Gastroesophageal sphincter (tissue), 4 donors: ENCODE data around the gene MPST. TPM values are rescaled to one million over a fixed set of nuclear protein-coding genes. Genes with fewer than 3 reads are reported as not detected.
A peak's percentile ranks its signal among the peaks of the same experiment; 100 is the strongest.

Experiments
- ATAC-seq: fragments of 150-250 bp; one replicate; pipeline ENCODE4 v1.9.1; 2016; ENCODE audit warnings: mild to moderate bottlenecking, moderate library complexity
- H3K27ac ChIP-seq, 4 donors: fragments of 200-600 bp; sonication (generic) in 3 of 4; 1 replicate in 3 of 4; 2 replicates in 1 of 4; pipeline ENCODE4 v1.5.1; 2016 to 2019
- H3K27me3 ChIP-seq: fragments of 200-600 bp; sonication (generic); one replicate; pipeline ENCODE4 v1.5.1; 2019
- H3K36me3 ChIP-seq, 2 donors: fragments of 200-600 bp; sonication (generic); one replicate each; pipeline ENCODE4 v1.5.1; 2019; ENCODE audit warnings: control low read depth in 1 of 2
- H3K4me1 ChIP-seq, 3 donors: fragments of 200-600 bp; sonication (generic); 1 replicate in 2 of 3; 2 replicates in 1 of 3; pipeline ENCODE4 v1.5.1; 2016 to 2019; ENCODE audit warnings: control low read depth in 2 of 3
- H3K4me3 ChIP-seq, 2 donors: fragments of 200-600 bp; sonication (generic); one replicate each; pipeline ENCODE4 v1.5.1; 2019; ENCODE audit warnings: mild to moderate bottlenecking in 1 of 2, moderate library complexity in 1 of 2
- H3K9me3 ChIP-seq, 3 donors: fragments of 200-600 bp; sonication (generic); one replicate each; pipeline ENCODE4 v1.5.1; 2017 to 2019; ENCODE audit warnings: control low read depth in 2 of 3
- CTCF ChIP-seq, 4 experiments: fragments of 200-600 bp in 2 of 4; fragments of 450-650 bp in 2 of 4; sonication (generic) in 1 of 4; IDR thresholded peaks; one replicate each; pipeline ENCODE4 v1.5.1; 2017 to 2019; ENCODE audit warnings: antibody characterized with exemption in 4 of 4, mild to moderate bottlenecking in 2 of 4, moderate library complexity in 2 of 4
- EP300 ChIP-seq: sonication (generic); formaldehyde crosslinking; IDR thresholded peaks from one replicate; pipeline ENCODE4 v1.6.1; 2017; ENCODE audit warnings: antibody characterized with exemption, mild to moderate bottlenecking
- POLR2A ChIP-seq, 2 donors: fragments of 450-650 bp; IDR thresholded peaks; one replicate each; pipeline ENCODE4 v1.6.1; 2017; ENCODE audit warnings: antibody characterized with exemption in 2 of 2, mild to moderate bottlenecking in 2 of 2, moderate library complexity in 1 of 2
- POLR2AphosphoS5 ChIP-seq: sonication (generic); formaldehyde crosslinking; IDR thresholded peaks from one replicate; pipeline ENCODE4 v1.6.1; 2017; ENCODE audit warnings: antibody characterized with exemption
- whole genome bisulfite sequencing, 2 donors: methylation state at CpG; one replicate each; pipeline ENCODE4 v1.1.5; 2018; ENCODE audit warnings: low coverage in 1 of 2; 5-methylcytosine and 5-hydroxymethylcytosine counted together
- total RNA-seq, 4 donors: library from RNA; depleted of rRNA; stranded (reverse); fragments of >200 nt; gene quantifications; one replicate each; pipeline ENCODE4 v1.1.0, GENCODE V29; 2016

MPST gene
- total RNA-seq, 4 donors from 2014 or later = 102 to 144 (median 113) TPM

GRCh38 chr22:37016134-37016910 lies 3.2 kb upstream of the MPST start:
- no peaks in the 10 kb centered on the region for H3K27me3 ChIP-seq
- no peak overlapping the region for H3K4me3 ChIP-seq
- peak overlapping the region in 2 of 4 donors; percentile 6 to 95 for H3K27ac ChIP-seq
- no peaks in the 10 kb centered on the region for H3K9me3 ChIP-seq
- no peak for ATAC-seq
- peaks cover 0 to 76% (median 41%) of the 10 kb centered on the region in 3 donors for H3K4me1 ChIP-seq
- peaks cover 0 to 22% of the 10 kb centered on the region in 2 donors for H3K36me3 ChIP-seq
- 20 to 90% methylated on average over 1 to 2 of the region's 14 CpGs for WGBS, 2 donors
- TF ChIP-seq EP300 = no peak
- no peak for TF ChIP-seq POLR2AphosphoS5
- no peak for TF ChIP-seq CTCF (IDR thresholded peaks at IDR 0.05)
- no peak for TF ChIP-seq POLR2A (IDR thresholded peaks at IDR 0.05)

- Histone ChIP-seq H3K36me3 (peaks cover 0 to 22% of the 10 kb centered on the region in 2 donors), H3K9me3 (no peaks in the 10 kb centered on the region), H3K4me1 (peaks cover 0 to 77% (median 38%) of the 10 kb centered on the region in 3 donors), H3K27me3 (no peaks in the 10 kb centered on the region), H3K27ac (peak overlapping the region in 2 of 4 donors; percentile 6 to 95), H3K4me3 (peak overlapping the region in 1 of 2 donors; percentile 93)
- no peak for ATAC-seq
- no peak for TF ChIP-seq POLR2A (IDR thresholded peaks at IDR 0.05)
- no peak for TF ChIP-seq POLR2AphosphoS5
- no peak for TF ChIP-seq CTCF (IDR thresholded peaks at IDR 0.05)
- no peak for TF ChIP-seq EP300
- 100% methylated on average over 2 of the region's 10 CpGs; no CpG with 5 or more reads in 1 of the 2 donors for WGBS, 2 donors
Observed at GRCh38 chr22:37017356-37017755, 2.2 kb upstream of the MPST start.

- ATAC-seq = no peak
- H3K4me1 ChIP-seq = peaks cover 0 to 77% (median 37%) of the 10 kb centered on the region in 3 donors
- peaks cover 0 to 22% of the 10 kb centered on the region in 2 donors for H3K36me3 ChIP-seq
- H3K27me3 ChIP-seq = no peaks in the 10 kb centered on the region
- H3K4me3 ChIP-seq = peak overlapping the region; percentile 86 to 93
- WGBS, 2 donors = 50% methylated on average over 2 of the region's 45 CpGs; no CpG with 5 or more reads in 1 of the 2 donors
- TF ChIP-seq CTCF (IDR thresholded peaks at IDR 0.05) = no peak
- TF ChIP-seq POLR2A (IDR thresholded peaks at IDR 0.05) = no peak
- no peak for TF ChIP-seq POLR2AphosphoS5
- no peak for TF ChIP-seq EP300
- H3K9me3 ChIP-seq = no peaks in the 10 kb centered on the region
- H3K27ac ChIP-seq = peak overlapping the region in 3 of 4 donors; percentile 92 to 96 (median 95)
Observed at GRCh38 chr22:37018086-37018814, 1.3 kb upstream of the MPST start.

GRCh38 chr22:37018815-37019308 lies 680 bp upstream of the MPST start:
- no CpG with 5 or more reads among the region's 35 CpGs for WGBS, 2 donors
- Histone ChIP-seq H3K4me3 (peak overlapping the region; percentile 86 to 93), H3K9me3 (no peaks in the 10 kb centered on the region), H3K36me3 (peaks cover 0 to 28% of the 10 kb centered on the region in 2 donors), H3K27ac (peak overlapping the region; percentile 81 to 96 (median 94)), H3K27me3 (no peaks in the 10 kb centered on the region), H3K4me1 (peaks cover 0 to 83% (median 37%) of the 10 kb centered on the region in 3 donors)
- peak in 1 of 4 experiments; percentile 13 for TF ChIP-seq CTCF (IDR thresholded peaks at IDR 0.05)
- no peak for TF ChIP-seq EP300
- peak; percentile 69 for ATAC-seq
